HepG2 (cell line): Measurements from ENCODE around the gene UBAC1. TPM values are rescaled to one million over a fixed set of nuclear protein-coding genes. Genes with fewer than 3 reads are reported as not detected.

Experiments used
- ARHGAP35 ChIP-seq: sonication (generic); formaldehyde crosslinking; IDR thresholded peaks from 2 replicates; pipeline ENCODE4 v1.9.0; 2022; ENCODE audit warnings: mild to moderate bottlenecking, inconsistent platforms, moderate library complexity, missing genetic modification reagents, borderline replicate concordance
- FIP1L1 ChIP-seq: fragments of 200-400 bp; formaldehyde crosslinking; IDR thresholded peaks from 2 replicates; pipeline ENCODE4 v1.6.1; 2018; ENCODE audit warnings: low read depth, mild to moderate bottlenecking, low read length, moderate library complexity, borderline replicate concordance; ENCODE audit not compliant: insufficient read depth
- FOSL2 ChIP-seq: sonication (generic); formaldehyde crosslinking; IDR thresholded peaks from 2 replicates; pipeline ENCODE4 v1.4.0; 2020; ENCODE audit warnings: missing genetic modification reagents
- PBX3 ChIP-seq: sonication (generic); formaldehyde crosslinking; IDR thresholded peaks from 2 replicates; pipeline ENCODE4 v1.8.1; 2023; ENCODE audit warnings: missing genetic modification reagents, inconsistent platforms, borderline replicate concordance
- SUZ12 ChIP-seq: fragments of 150-350 bp; IDR thresholded peaks from 2 replicates; pipeline ENCODE4 v1.6.1; 2014; ENCODE audit warnings: low read depth, low read length
- ZBTB4 ChIP-seq: sonication (generic); formaldehyde crosslinking; IDR thresholded peaks from 2 replicates; pipeline ENCODE4 v1.4.0; 2020; ENCODE audit warnings: missing genetic modification reagents, mild to moderate bottlenecking, borderline replicate concordance
- ZBTB8A ChIP-seq: sonication (generic); formaldehyde crosslinking; IDR thresholded peaks from 2 replicates; pipeline ENCODE4 v1.4.0; 2020; ENCODE audit warnings: mild to moderate bottlenecking, low read depth, missing genetic modification reagents, borderline replicate concordance
- ZKSCAN1 ChIP-seq: fragments of 150-350 bp; IDR thresholded peaks from 2 replicates; pipeline ENCODE4 v1.6.1; 2014; ENCODE audit warnings: low read length
- ZNF180 ChIP-seq: sonication (generic); formaldehyde crosslinking; IDR thresholded peaks from 2 replicates; pipeline ENCODE4 v1.4.0; 2020; ENCODE audit warnings: low read depth, missing genetic modification reagents, borderline replicate concordance
- ZNF510 ChIP-seq: sonication (generic); formaldehyde crosslinking; IDR thresholded peaks from 2 replicates; pipeline ENCODE4 v1.4.0; 2020; ENCODE audit warnings: low read depth, mild to moderate bottlenecking, missing genetic modification reagents
- ZNF574 ChIP-seq: sonication (generic); formaldehyde crosslinking; IDR thresholded peaks from 2 replicates; pipeline ENCODE4 v1.4.0; 2020; ENCODE audit warnings: missing genetic modification reagents
- ZNF646 ChIP-seq: sonication (generic); formaldehyde crosslinking; IDR thresholded peaks from 2 replicates; pipeline ENCODE4 v1.9.0; 2021; ENCODE audit warnings: mild to moderate bottlenecking, missing genetic modification reagents
- ZNF766 ChIP-seq: sonication (generic); formaldehyde crosslinking; IDR thresholded peaks from 2 replicates; pipeline ENCODE4 v1.5.0; 2020; ENCODE audit warnings: missing genetic modification reagents, borderline replicate concordance
- polyA plus RNA-seq, 8 experiments: library from polyadenylated mRNA; depleted of rRNA in 3 of 8; stranded (reverse) in 7 of 8; unstranded in 1 of 8; fragments of >200 nt; fragmentation: Illumina TruSeq in 4 of 8; extraction: Trizol in 4 of 8; gene quantifications; 2 replicates each; pipeline versions ENCODE4 v1.2.1 to v1.2.3, GENCODE V29; 2011 to 2016; ENCODE audit warnings: low read depth in 4 of 8, missing spikeins in 1 of 8, mixed read lengths in 1 of 8; ENCODE audit not compliant: insufficient read depth in 1 of 8
- total RNA-seq, 5 experiments: library from RNA; depleted of rRNA; stranded (reverse); fragments of >200 nt; fragmentation: Illumina TruSeq; extraction: Trizol; gene quantifications; 2 replicates each; pipeline ENCODE4 v1.2.3, GENCODE V29; 2016; ENCODE audit warnings: low read depth in 1 of 5

UBAC1 gene
- total and polyA plus RNA-seq, 2 of the 13 experiments (the other 11 are each of a cell fraction or from before 2014, with no cell fraction given) = 32.2 to 34.1 TPM

GRCh38 chr9:135971892-135972291, 10.7 kb upstream of the UBAC1 start (continued):
- peak; percentile 97 for TF ChIP-seq PBX3 (CRISPR knock-in tag)
- TF ChIP-seq ZBTB8A (CRISPR knock-in tag) = peak; percentile 90
- TF ChIP-seq ZKSCAN1 = no peak
- peak; percentile 80 for TF ChIP-seq ZNF646 (CRISPR knock-in tag)
- peak; percentile 99; the same call in 1 of the 2 replicates for TF ChIP-seq ZNF766 (CRISPR knock-in tag)
- TF ChIP-seq ZBTB4 (CRISPR knock-in tag) = peak; percentile 94
- no peak for TF ChIP-seq FIP1L1
- peak; percentile 94 for TF ChIP-seq ZNF574
- TF ChIP-seq ZNF510 (CRISPR knock-in tag) = peak; percentile 99
- TF ChIP-seq ARHGAP35 (CRISPR knock-in tag) = peak; percentile 98; the same call in 1 of the 2 replicates
- peak; percentile 97; the same call in 1 of the 2 replicates for TF ChIP-seq ZNF180 (CRISPR knock-in tag)
- peak; percentile 85 for TF ChIP-seq FOSL2 (CRISPR knock-in tag)
- TF ChIP-seq SUZ12 = 0 out of 2 replicates have a peak, but pooled peaks have one; percentile 13
